ENCODE results near the gene FAR1.

FAR1 gene

GRCh38 chr11:13763341-13763740 is 94.9 kb downstream of the FAR1 start:
- Mint-ChIP-seq H3K27me3 (ENCODE audit: low read depth) (peaks cover 12% of the 10 kb centered on the region), H3K36me3 (ENCODE audit: low read depth) (no peaks in the 10 kb centered on the region), H3K4me3 (no peak overlapping the region), H3K27ac (no peak overlapping the region), H3K4me1 (ENCODE audit: low read depth) (no peaks in the 10 kb centered on the region), H3K9me3 (no peaks in the 10 kb centered on the region)

- Mint-ChIP-seq H3K9me3 (no peaks in the 10 kb centered on the region), H3K4me3 (no peak overlapping the region), H3K27me3 (ENCODE audit: low read depth) (peaks cover 16% of the 10 kb centered on the region), H3K27ac (no peak overlapping the region), H3K36me3 (ENCODE audit: low read depth) (no peaks in the 10 kb centered on the region), H3K4me1 (ENCODE audit: low read depth) (no peaks in the 10 kb centered on the region)
These were observed 97.4 kb downstream of the FAR1 start for GRCh38 chr11:13765886-13766285.

GRCh38 chr11:13767471-13767870 is 99.0 kb downstream of the FAR1 start:
- no peaks in the 10 kb centered on the region for H3K4me1 Mint-ChIP-seq (ENCODE audit: low read depth)

GRCh38 chr11:13769188-13769587 is 100.7 kb downstream of the FAR1 start:
- no peak overlapping the region for H3K27ac Mint-ChIP-seq
- no peak overlapping the region for H3K4me3 Mint-ChIP-seq
- H3K9me3 Mint-ChIP-seq, result no peaks in the 10 kb centered on the region
- peaks cover 27% of the 10 kb centered on the region for H3K27me3 Mint-ChIP-seq (ENCODE audit: low read depth)
- H3K36me3 Mint-ChIP-seq (ENCODE audit: low read depth), result no peaks in the 10 kb centered on the region
- H3K4me1 Mint-ChIP-seq (ENCODE audit: low read depth), result no peaks in the 10 kb centered on the region

More at GRCh38 chr11:13767471-13767870, 99.0 kb downstream of the FAR1 start:
- Mint-ChIP-seq H3K27ac (no peak overlapping the region), H3K9me3 (no peaks in the 10 kb centered on the region), H3K4me3 (no peak overlapping the region), H3K27me3 (ENCODE audit: low read depth) (peaks cover 22% of the 10 kb centered on the region), H3K36me3 (ENCODE audit: low read depth) (no peaks in the 10 kb centered on the region)

GRCh38 chr11:13771151-13771550 is 102.7 kb downstream of the FAR1 start:
- H3K27me3 Mint-ChIP-seq (ENCODE audit: low read depth), result peaks cover 23% of the 10 kb centered on the region
- H3K4me1 Mint-ChIP-seq (ENCODE audit: low read depth), result no peaks in the 10 kb centered on the region
- no peaks in the 10 kb centered on the region for H3K9me3 Mint-ChIP-seq
- no peaks in the 10 kb centered on the region for H3K36me3 Mint-ChIP-seq (ENCODE audit: low read depth)
- H3K4me3 Mint-ChIP-seq, result no peak overlapping the region
- no peak overlapping the region for H3K27ac Mint-ChIP-seq

- no peaks in the 10 kb centered on the region for H3K9me3 Mint-ChIP-seq
- peaks cover 3% of the 10 kb centered on the region for H3K4me1 Mint-ChIP-seq (ENCODE audit: low read depth)
- H3K4me3 Mint-ChIP-seq, result no peak overlapping the region
- no peak overlapping the region for H3K27ac Mint-ChIP-seq
- H3K36me3 Mint-ChIP-seq (ENCODE audit: low read depth), result no peaks in the 10 kb centered on the region
- H3K27me3 Mint-ChIP-seq (ENCODE audit: low read depth), result peaks cover 27% of the 10 kb centered on the region
These were observed 104.0 kb downstream of the FAR1 start for GRCh38 chr11:13772223-13773046.

GRCh38 chr11:13775471-13775870 is 107.0 kb downstream of the FAR1 start:
- Mint-ChIP-seq H3K4me3 (no peak overlapping the region), H3K27me3 (ENCODE audit: low read depth) (peaks cover 22% of the 10 kb centered on the region), H3K27ac (no peak overlapping the region), H3K36me3 (ENCODE audit: low read depth) (no peaks in the 10 kb centered on the region), H3K4me1 (ENCODE audit: low read depth) (peaks cover 3% of the 10 kb centered on the region), H3K9me3 (no peaks in the 10 kb centered on the region)

- Mint-ChIP-seq H3K27ac (no peak overlapping the region), H3K4me3 (no peak overlapping the region), H3K4me1 (ENCODE audit: low read depth) (peaks cover 3% of the 10 kb centered on the region)
These were observed 107.8 kb downstream of the FAR1 start for GRCh38 chr11:13776134-13776815.

GRCh38 chr11:13777341-13777985 is 109.0 kb downstream of the FAR1 start:
- H3K4me3 Mint-ChIP-seq, result no peak overlapping the region
- H3K4me1 Mint-ChIP-seq (ENCODE audit: low read depth), result peaks cover 3% of the 10 kb centered on the region
- peaks cover 19% of the 10 kb centered on the region for H3K27me3 Mint-ChIP-seq (ENCODE audit: low read depth)
- no peaks in the 10 kb centered on the region for H3K9me3 Mint-ChIP-seq
- H3K27ac Mint-ChIP-seq, result no peak overlapping the region
- H3K36me3 Mint-ChIP-seq (ENCODE audit: low read depth), result no peaks in the 10 kb centered on the region

More at GRCh38 chr11:13776134-13776815, 107.8 kb downstream of the FAR1 start:
- H3K27me3 Mint-ChIP-seq (ENCODE audit: low read depth), result peaks cover 21% of the 10 kb centered on the region
- no peaks in the 10 kb centered on the region for H3K36me3 Mint-ChIP-seq (ENCODE audit: low read depth)
- H3K9me3 Mint-ChIP-seq, result no peaks in the 10 kb centered on the region

GRCh38 chr11:13778345-13778744 is 109.9 kb downstream of the FAR1 start:
- Mint-ChIP-seq H3K9me3 (no peaks in the 10 kb centered on the region), H3K27ac (no peak overlapping the region), H3K36me3 (ENCODE audit: low read depth) (no peaks in the 10 kb centered on the region), H3K4me3 (no peak overlapping the region), H3K27me3 (ENCODE audit: low read depth) (peaks cover 20% of the 10 kb centered on the region), H3K4me1 (ENCODE audit: low read depth) (peaks cover 3% of the 10 kb centered on the region)

GRCh38 chr11:13781153-13781552 is 112.7 kb downstream of the FAR1 start:
- H3K27me3 Mint-ChIP-seq (ENCODE audit: low read depth), result peaks cover 13% of the 10 kb centered on the region
- H3K4me1 Mint-ChIP-seq (ENCODE audit: low read depth), result peaks cover 3% of the 10 kb centered on the region
- H3K4me3 Mint-ChIP-seq, result no peak overlapping the region
- no peaks in the 10 kb centered on the region for H3K9me3 Mint-ChIP-seq
- H3K27ac Mint-ChIP-seq, result no peak overlapping the region
- no peaks in the 10 kb centered on the region for H3K36me3 Mint-ChIP-seq (ENCODE audit: low read depth)

All from T-helper 1 cell treated with Interleukin-12 subunit alpha and Interleukin-12 subunit beta and Interleukin-4 antibody, amounts not matched to agents 30 μg/mL and 1 μg/mL, for 36 hours (primary cell).